ENCODE results near the gene CLMN. TPM values are rescaled to one million over a fixed set of nuclear protein-coding genes. Genes with fewer than 3 reads are reported as not detected.

CLMN gene
- total and polyA plus RNA-seq, 4 donors, result 4.5 to 33.5 (median 11.7) TPM

- TF ChIP-seq, protein P1, sequence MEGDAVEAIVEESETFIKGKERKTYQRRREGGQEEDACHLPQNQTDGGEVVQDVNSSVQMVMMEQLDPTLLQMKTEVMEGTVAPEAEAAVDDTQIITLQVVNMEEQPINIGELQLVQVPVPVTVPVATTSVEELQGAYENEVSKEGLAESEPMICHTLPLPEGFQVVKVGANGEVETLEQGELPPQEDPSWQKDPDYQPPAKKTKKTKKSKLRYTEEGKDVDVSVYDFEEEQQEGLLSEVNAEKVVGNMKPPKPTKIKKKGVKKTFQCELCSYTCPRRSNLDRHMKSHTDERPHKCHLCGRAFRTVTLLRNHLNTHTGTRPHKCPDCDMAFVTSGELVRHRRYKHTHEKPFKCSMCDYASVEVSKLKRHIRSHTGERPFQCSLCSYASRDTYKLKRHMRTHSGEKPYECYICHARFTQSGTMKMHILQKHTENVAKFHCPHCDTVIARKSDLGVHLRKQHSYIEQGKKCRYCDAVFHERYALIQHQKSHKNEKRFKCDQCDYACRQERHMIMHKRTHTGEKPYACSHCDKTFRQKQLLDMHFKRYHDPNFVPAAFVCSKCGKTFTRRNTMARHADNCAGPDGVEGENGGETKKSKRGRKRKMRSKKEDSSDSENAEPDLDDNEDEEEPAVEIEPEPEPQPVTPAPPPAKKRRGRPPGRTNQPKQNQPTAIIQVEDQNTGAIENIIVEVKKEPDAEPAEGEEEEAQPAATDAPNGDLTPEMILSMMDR (IDR thresholded peaks at IDR 0.05; ENCODE audit: control extremely low read depth, extremely low read depth), result no peak
- Histone ChIP-seq H3K9me3 (ENCODE audit: control insufficient read depth in 4 of 4, insufficient read depth in 3 of 4, low read length in 3 of 4) (peaks cover 0 to under 1% (median 0%) of the 10 kb centered on the region in 4 donors), H3K4me3 (no peak overlapping the region), H3K4me1 (ENCODE audit: control insufficient read depth in 5 of 5, insufficient read depth in 5 of 5, low read length in 5 of 5) (no peaks in the 10 kb centered on the region), H3K27me3 (ENCODE audit: control insufficient read depth in 3 of 3, insufficient read depth in 3 of 3, low read length in 2 of 3) (no peaks in the 10 kb centered on the region), H3K27ac (ENCODE audit: low read depth in 1 of 2, low read length in 1 of 2) (no peak overlapping the region), H3K9ac (ENCODE audit: insufficient read depth in 1 of 2, low read length in 2 of 2) (no peak overlapping the region), H3K36me3 (ENCODE audit: control insufficient read depth in 4 of 4, insufficient read depth in 4 of 4, low read length in 4 of 4) (no peaks in the 10 kb centered on the region)
- DNase-seq (no peak), ATAC-seq (ENCODE audit: insufficient read depth, low FRiP score) (no peak)
- WGBS, 2 donors, result 93 to 96% methylated on average over 8 of the region's 8 CpGs
Observed at GRCh38 chr14:95346266-95346665, 26.6 kb upstream of the CLMN start.

GRCh38 chr14:95345032-95345431 is 25.3 kb upstream of the CLMN start:
- H3K9ac ChIP-seq (ENCODE audit: insufficient read depth in 1 of 2, low read length in 2 of 2), result no peak overlapping the region
- H3K4me1 ChIP-seq (ENCODE audit: control insufficient read depth in 5 of 5, insufficient read depth in 5 of 5, low read length in 5 of 5), result peaks cover 0 to 3% (median 0%) of the 10 kb centered on the region in 5 donors
- TF ChIP-seq, protein P1 (IDR thresholded peaks at IDR 0.05; ENCODE audit: control extremely low read depth, extremely low read depth), result no peak
- H3K4me3 ChIP-seq, result no peak overlapping the region
- no peak overlapping the region for H3K27ac ChIP-seq (ENCODE audit: low read depth in 1 of 2, low read length in 1 of 2)
- H3K27me3 ChIP-seq (ENCODE audit: control insufficient read depth in 3 of 3, insufficient read depth in 3 of 3, low read length in 2 of 3), result no peaks in the 10 kb centered on the region
- ATAC-seq (ENCODE audit: insufficient read depth, low FRiP score), result no peak
- WGBS, 2 donors, result 74 to 93% methylated on average over 5 of the region's 5 CpGs
- peaks cover 0 to 2% (median 0%) of the 10 kb centered on the region in 4 donors for H3K9me3 ChIP-seq (ENCODE audit: control insufficient read depth in 4 of 4, insufficient read depth in 3 of 4, low read length in 3 of 4)
- no peaks in the 10 kb centered on the region for H3K36me3 ChIP-seq (ENCODE audit: control insufficient read depth in 4 of 4, insufficient read depth in 4 of 4, low read length in 4 of 4)
- no peak for DNase-seq

DNA sequence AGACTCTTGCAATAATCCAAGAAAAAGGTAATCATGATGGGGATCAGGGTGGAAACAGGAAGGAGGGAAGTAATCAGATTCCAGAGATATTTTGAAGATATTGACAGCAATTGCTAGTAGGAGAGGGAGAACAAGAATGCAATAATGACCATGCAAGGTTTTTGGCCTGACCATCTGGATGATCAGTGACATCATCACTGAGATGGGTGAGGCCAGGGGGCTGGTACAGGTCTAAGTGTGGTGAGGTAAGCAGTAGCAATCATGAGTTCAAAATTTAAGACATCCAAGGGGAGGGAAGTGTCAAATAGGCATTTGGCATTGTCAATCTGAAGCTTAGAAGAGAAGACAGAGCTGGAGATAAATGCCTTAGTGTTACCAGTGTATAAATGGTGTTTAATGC is 24.8 kb upstream of the CLMN start:
- TF ChIP-seq, protein P1 (IDR thresholded peaks at IDR 0.05; ENCODE audit: control extremely low read depth, extremely low read depth), result no peak
- DNase-seq (no peak), ATAC-seq (ENCODE audit: insufficient read depth, low FRiP score) (no peak)
- Histone ChIP-seq H3K27me3 (ENCODE audit: control insufficient read depth in 3 of 3, insufficient read depth in 3 of 3, low read length in 2 of 3) (no peaks in the 10 kb centered on the region), H3K4me1 (ENCODE audit: control insufficient read depth in 5 of 5, insufficient read depth in 5 of 5, low read length in 5 of 5) (peaks cover 0 to 3% (median 0%) of the 10 kb centered on the region in 5 donors), H3K27ac (ENCODE audit: low read depth in 1 of 2, low read length in 1 of 2) (no peak overlapping the region), H3K36me3 (ENCODE audit: control insufficient read depth in 4 of 4, insufficient read depth in 4 of 4, low read length in 4 of 4) (no peaks in the 10 kb centered on the region), H3K9ac (ENCODE audit: insufficient read depth in 1 of 2, low read length in 2 of 2) (no peak overlapping the region), H3K4me3 (no peak overlapping the region), H3K9me3 (ENCODE audit: control insufficient read depth in 4 of 4, insufficient read depth in 3 of 4, low read length in 3 of 4) (peaks cover 0 to 2% (median 0%) of the 10 kb centered on the region in 4 donors)

GRCh38 chr14:95341564-95341963 is 21.9 kb upstream of the CLMN start:
- Histone ChIP-seq H3K4me3 (no peak overlapping the region), H3K9ac (ENCODE audit: insufficient read depth in 1 of 2, low read length in 2 of 2) (no peak overlapping the region), H3K4me1 (ENCODE audit: control insufficient read depth in 5 of 5, insufficient read depth in 5 of 5, low read length in 5 of 5) (peaks cover 0 to 3% (median 0%) of the 10 kb centered on the region in 5 donors), H3K9me3 (ENCODE audit: control insufficient read depth in 4 of 4, insufficient read depth in 3 of 4, low read length in 3 of 4) (peaks cover 0 to 2% (median 0%) of the 10 kb centered on the region in 4 donors), H3K36me3 (ENCODE audit: control insufficient read depth in 4 of 4, insufficient read depth in 4 of 4, low read length in 4 of 4) (no peaks in the 10 kb centered on the region), H3K27me3 (ENCODE audit: control insufficient read depth in 3 of 3, insufficient read depth in 3 of 3, low read length in 2 of 3) (no peaks in the 10 kb centered on the region), H3K27ac (ENCODE audit: low read depth in 1 of 2, low read length in 1 of 2) (no peak overlapping the region)
- WGBS, 2 donors, result 75 to 78% methylated on average over 4 of the region's 4 CpGs
- DNase-seq (no peak), ATAC-seq (ENCODE audit: insufficient read depth, low FRiP score) (no peak)
- TF ChIP-seq, protein P1 (IDR thresholded peaks at IDR 0.05; ENCODE audit: control extremely low read depth, extremely low read depth), result no peak

Measured in lung (tissue), 12 donors.